GM23248 (cell line): ENCODE data around the gene MGP.

ENCODE experiments used
- EZH2 ChIP-seq: fragments of 200-600 bp; sonication (generic); IDR thresholded peaks from 2 replicates; pipeline ENCODE4 v1.6.1; 2018; ENCODE audit warnings: antibody characterized with exemption, mild to moderate bottlenecking; ENCODE audit not compliant: insufficient read depth, poor library complexity, severe bottlenecking
- EZH2phosphoT487 ChIP-seq: fragments of 200-600 bp; sonication (generic); IDR thresholded peaks from 2 replicates; pipeline ENCODE4 v1.6.1; 2018; ENCODE audit warnings: antibody characterized with exemption, moderate library complexity, mild to moderate bottlenecking, low read depth; ENCODE audit not compliant: insufficient read depth

DNA sequence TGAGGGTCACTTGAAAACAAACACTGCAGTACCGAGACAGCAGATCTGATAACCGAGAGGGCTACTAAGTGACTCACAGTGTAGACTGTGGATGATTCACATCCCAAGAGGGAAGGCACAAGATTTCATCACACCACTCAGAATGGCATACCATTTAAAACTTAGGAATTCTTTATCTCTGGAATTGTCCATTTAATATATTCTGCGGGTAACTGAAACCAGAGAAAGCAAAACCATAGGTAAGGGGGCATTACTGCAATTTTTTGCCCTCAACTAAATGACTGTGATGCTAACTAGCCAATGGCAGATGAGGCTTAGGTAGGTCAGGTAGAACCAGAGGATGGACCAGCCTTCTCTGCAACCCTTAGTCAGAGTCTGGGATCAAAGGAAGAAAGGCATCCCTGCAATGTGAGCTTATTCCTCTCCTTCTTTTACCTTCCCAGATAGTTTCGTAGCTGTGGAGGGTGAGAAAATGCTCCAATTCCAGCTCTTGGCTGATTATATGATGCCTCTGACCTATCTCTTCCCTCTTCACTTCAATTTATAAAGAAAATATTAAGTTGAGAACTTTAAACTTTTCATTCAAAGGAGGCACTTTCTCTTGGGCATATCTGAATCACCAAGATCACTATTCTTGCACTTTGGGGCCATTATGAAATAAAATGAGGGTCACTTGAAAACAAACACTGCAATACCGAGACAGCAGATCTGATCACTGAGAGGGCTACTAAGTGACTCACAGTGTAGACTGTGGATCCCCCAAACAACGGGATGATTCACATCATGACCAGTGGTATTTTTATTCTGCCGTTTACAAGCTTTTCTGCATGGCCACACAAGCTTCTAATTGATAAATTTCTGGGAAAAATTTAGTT lies 49.1 kb downstream of the MGP start:
- no peak for TF ChIP-seq EZH2
- no peak for TF ChIP-seq EZH2phosphoT487
